NCI-H82 treated with DMSO at 0.1 percent for 48 hours (cell line): ENCODE results near the gene NDUFB3.

Experiments used
- DNase-seq: peaks from one replicate; lab custom pipeline; 2025; ENCODE audit not compliant: unreplicated experiment; lab: John Stamatoyannopoulos, UW

The NDUFB3 gene

DNA sequence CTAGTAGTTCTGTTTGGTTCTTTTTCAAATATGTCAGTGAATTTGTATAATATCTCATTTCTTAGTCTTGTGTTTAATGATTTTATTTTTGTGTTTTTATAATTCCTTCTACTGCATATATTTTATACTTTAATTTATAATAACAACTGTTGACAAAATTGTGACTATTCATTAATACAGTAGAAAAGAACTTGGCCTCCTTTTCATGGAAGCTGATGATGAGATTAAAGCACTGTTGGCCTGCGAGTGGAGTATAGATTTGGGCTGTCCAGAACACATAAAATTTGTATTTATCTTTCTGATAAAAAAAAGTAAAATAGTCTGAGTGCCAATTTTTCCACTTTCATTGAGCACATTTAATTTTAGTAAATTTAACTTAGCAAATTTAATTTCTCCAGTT, 56.2 kb downstream of the NDUFB3 start:
- DNase-seq = no peak

- no peak for DNase-seq
Measured at GRCh38 chr2:201128933-201129505, 57.2 kb downstream of the NDUFB3 start.

GRCh38 chr2:201130524-201131186, 58.9 kb downstream of the NDUFB3 start:
- DNase-seq = no peak

DNA sequence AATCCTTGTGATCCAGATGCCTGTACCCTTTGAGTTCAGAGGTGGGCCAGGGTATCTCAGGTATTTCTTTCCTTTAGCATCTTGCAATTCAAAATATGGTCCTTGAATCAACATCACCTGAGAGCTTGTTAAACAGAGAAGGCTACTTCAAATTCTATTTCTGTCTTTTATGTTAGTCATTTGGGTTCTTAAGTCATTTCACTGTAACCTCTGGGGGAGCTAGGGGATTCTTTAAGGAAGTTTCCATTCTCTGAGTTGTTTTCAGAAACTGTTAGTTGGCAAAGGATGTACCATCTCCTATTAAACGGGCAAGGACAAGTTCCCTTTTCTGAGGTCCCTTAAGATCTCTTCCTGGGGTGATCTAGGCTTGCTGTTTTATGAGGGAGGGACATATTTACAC, 60.7 kb downstream of the NDUFB3 start:
- DNase-seq = no peak
